GM18499 (cell line): ENCODE measurements around the gene TYR.
"Not testable (repeated sequence)": the region's sequence is repeated elsewhere in the genome, so short reads cannot be mapped to it uniquely, and the experiment has no call there.

Experiments used
- ATAC-seq: cut with Tn5 transposase; IDR thresholded peaks from one replicate; pipeline ENCODE4 v1.9.1; 2021; ENCODE audit warnings: moderate number of reproducible peaks; ENCODE audit not compliant: insufficient read depth, unreplicated experiment

Gene TYR

GRCh38 chr11:89177691-89178231, at the start of gene TYR:
TSS of gene TYR (plus strand) at chr11:89177875. CDS start at chr11:89177954, 79 bp downstream.
- ATAC-seq: no peak

- ATAC-seq: no peak
These were observed 41.1 kb upstream of the TYR start for GRCh38 chr11:89136606-89137005.

- no peak for ATAC-seq
These were observed 30.4 kb upstream of the TYR start for GRCh38 chr11:89147229-89147628.

GRCh38 chr11:89159974-89160373, 17.7 kb upstream of the TYR start:
- no peak for ATAC-seq

- no peak for ATAC-seq
These were observed 15.7 kb upstream of the TYR start for GRCh38 chr11:89161949-89162348.

GRCh38 chr11:89163686-89164085, 14.0 kb upstream of the TYR start:
- no peak for ATAC-seq

GRCh38 chr11:89168396-89168795, 9.3 kb upstream of the TYR start:
- ATAC-seq: no peak

- ATAC-seq: no peak
These were observed 1.9 kb upstream of the TYR start for GRCh38 chr11:89175796-89176195.

- no peak for ATAC-seq
These were observed 737 bp upstream of the TYR start for GRCh38 chr11:89176938-89177337.

GRCh38 chr11:89181111-89181510, 3.4 kb downstream of the TYR start:
- no peak for ATAC-seq

- ATAC-seq: no peak
These were observed 5.3 kb downstream of the TYR start for GRCh38 chr11:89182773-89183518.

GRCh38 chr11:89184021-89184420, 6.3 kb downstream of the TYR start:
- ATAC-seq: no peak

GRCh38 chr11:89189776-89190175, 12.1 kb downstream of the TYR start:
- no peak for ATAC-seq

- ATAC-seq: no peak
These were observed 23.5 kb downstream of the TYR start for GRCh38 chr11:89201138-89201537.

- no peak for ATAC-seq
These were observed 26.1 kb downstream of the TYR start for GRCh38 chr11:89203814-89204213.

GRCh38 chr11:89205378-89205777, 27.7 kb downstream of the TYR start:
- ATAC-seq: no peak

GRCh38 chr11:89220684-89221339, 43.1 kb downstream of the TYR start:
- no peak for ATAC-seq

- no peak for ATAC-seq
These were observed 57.4 kb downstream of the TYR start for GRCh38 chr11:89235083-89235482.

- no peak for ATAC-seq
These were observed 58.3 kb downstream of the TYR start for GRCh38 chr11:89235976-89236375.

GRCh38 chr11:89247007-89247406, 69.3 kb downstream of the TYR start:
- not testable (repeated sequence) for ATAC-seq

GRCh38 chr11:89249196-89249595, 71.5 kb downstream of the TYR start:
- no peak for ATAC-seq

GRCh38 chr11:89261483-89261882, 83.8 kb downstream of the TYR start:
- ATAC-seq: not testable (repeated sequence)
